Lung microvascular endothelial cell (primary cell): Measurements from ENCODE around the gene TAS1R2. TPM values are rescaled to one million over a fixed set of nuclear protein-coding genes. Genes with fewer than 3 reads are reported as not detected.
A peak's percentile ranks its signal among the peaks of the same experiment; 100 is the strongest.

Experiments
- DNase-seq, 2 donors: peaks; one replicate each; pipeline versions ENCODE4 v3.0.0 to v3.0.0-alpha.2; 2010; ENCODE audit warnings: low read depth in 2 of 2
- total RNA-seq: library from RNA; depleted of rRNA; stranded (reverse); fragments of >200 nt; gene quantifications from 2 replicates; pipeline ENCODE4 v1.2.1, GENCODE V29; 2014

TAS1R2 gene
- total RNA-seq, 1 donor from 2014 or later = not detected

GRCh38 chr1:18823438-18823837 lies 36.0 kb downstream of the TAS1R2 start:
- no peak for DNase-seq

- DNase-seq = peak; percentile 67 to 75
Observed at GRCh38 chr1:18820791-18821641, 38.4 kb downstream of the TAS1R2 start.

DNA sequence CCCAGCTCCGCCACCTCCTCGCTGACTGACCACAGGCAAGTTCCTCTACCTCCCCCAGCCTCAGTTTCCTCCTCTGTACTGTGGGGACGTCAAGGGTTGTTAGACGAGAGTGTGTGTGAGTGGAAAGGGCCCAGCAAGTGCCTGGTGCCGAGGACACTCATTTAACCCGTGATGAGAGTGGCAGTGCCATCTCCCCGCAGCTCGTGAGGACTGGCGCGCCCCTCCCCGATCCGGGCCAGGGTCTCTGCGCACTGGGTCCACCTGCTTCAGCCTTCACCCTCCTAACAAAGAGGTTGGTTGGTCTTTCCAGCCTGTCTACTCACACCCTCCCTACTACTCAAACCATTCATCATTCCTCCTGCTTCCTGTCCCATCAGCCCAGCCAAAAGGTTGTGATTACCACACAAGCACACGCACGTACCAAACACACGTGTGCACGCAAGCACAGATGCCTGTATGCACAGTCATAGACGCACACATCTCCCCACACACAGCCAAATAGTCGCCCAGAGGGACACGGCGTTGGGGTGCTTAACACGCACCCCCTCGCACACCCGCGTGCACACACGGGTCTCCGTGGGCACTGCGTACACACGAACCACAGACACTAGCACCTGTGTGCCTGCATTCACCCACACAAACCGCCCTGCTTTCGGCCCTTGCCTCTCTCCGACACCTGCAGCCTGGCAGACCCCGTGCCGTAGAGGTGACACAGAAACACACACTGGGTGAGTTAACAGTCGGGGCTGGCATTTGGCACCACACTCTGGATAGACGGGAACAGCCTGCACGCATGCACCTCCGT lies 39.3 kb downstream of the TAS1R2 start:
- no peak for DNase-seq

DNA sequence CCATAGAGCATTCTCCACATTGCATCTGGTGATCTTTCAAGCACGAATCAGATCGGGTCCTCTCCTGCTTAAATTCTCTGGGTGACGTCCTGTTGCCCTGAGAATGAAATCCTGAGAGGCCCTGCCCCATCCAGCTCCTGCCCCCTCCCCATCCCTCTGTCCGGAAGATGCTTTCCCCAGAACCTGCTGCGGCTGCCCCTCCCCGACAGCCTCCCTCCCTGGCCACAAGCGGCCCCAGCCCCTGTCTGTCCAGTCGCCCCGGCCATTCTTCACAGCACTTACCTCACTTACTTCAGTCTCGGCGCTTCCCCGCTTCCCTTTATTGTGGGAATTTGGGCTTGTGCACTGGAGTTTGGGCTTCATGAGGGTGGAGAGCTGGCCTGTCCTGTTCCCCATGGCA lies 40.3 kb downstream of the TAS1R2 start:
- no peak for DNase-seq

DNA sequence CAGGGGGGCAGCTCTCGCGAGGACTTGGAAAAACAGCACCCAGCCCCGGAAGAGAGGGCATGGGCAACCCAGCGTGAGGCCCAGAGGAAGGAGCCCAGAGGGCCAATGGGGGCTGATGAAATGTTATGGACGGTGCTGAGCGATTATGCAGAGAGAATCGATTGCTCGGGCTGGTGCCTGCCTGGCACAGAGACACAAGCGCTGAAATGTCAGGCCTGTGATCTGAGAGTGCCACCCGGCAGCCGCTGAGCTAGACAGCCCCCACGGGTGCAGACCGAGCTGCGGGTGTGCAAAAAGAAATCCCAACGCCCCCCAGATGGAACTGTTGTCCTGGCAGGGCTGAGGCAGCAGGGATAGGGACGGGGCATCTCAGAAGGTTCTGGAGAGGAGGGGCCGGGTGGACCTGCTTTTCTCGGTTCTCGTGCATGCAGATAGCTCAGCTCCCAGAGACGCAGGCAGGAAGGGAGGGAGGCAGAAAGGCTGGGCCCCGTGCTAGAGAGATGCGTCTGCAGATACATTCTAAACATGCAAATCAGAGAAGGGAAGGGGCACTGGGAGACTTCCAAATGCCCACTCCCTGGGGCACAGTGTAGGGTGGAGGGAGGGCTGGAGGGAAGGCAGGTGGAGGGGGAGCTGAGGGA lies 41.5 kb downstream of the TAS1R2 start:
- no peak for DNase-seq

GRCh38 chr1:18817316-18817715 lies 42.1 kb downstream of the TAS1R2 start:
- DNase-seq = no peak

DNA sequence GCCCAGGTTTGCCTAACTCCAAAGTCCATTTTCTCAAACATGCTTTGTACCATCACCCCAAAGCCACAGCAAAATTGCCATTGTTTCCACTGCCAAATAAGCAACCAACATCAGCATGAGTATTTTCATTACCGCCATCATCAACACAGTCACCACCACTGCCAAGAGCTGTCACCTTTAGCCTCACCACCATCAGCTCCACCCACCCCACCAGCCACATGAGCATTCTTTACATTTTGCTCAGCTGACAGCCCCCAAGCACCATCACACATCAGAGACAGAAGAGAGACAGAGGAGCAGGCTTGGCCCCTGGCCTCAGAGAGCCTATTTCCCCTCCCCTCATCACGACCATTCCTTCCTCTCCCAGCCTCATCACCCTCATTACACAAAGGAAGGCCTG lies 42.7 kb downstream of the TAS1R2 start:
- peak in 1 of 2 donors; percentile 6 for DNase-seq

GRCh38 chr1:18814874-18815531 lies 44.5 kb downstream of the TAS1R2 start:
- DNase-seq = no peak

DNA sequence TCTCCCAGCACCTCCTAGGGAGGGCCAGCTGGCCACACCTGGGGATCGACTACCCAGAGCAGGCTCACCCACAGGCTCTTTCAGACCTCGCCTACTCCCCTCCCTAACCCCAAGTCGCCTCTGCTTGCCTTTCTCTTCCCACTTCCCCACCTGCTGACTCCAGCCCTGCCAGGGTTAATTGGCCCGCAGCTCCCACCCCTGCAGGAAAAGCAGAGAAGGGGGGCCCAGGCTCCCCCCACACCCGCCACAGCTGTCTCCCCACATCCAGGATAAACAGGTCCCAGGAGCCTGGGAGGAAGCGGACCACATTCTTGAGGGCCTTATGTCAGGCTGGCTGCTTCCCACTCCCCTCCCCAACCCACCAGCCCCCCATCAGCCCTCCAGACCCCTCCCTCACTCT lies 45.0 kb downstream of the TAS1R2 start:
- no peak for DNase-seq

- no peak for DNase-seq
Observed at GRCh38 chr1:18812453-18812939, 47.0 kb downstream of the TAS1R2 start.

DNA sequence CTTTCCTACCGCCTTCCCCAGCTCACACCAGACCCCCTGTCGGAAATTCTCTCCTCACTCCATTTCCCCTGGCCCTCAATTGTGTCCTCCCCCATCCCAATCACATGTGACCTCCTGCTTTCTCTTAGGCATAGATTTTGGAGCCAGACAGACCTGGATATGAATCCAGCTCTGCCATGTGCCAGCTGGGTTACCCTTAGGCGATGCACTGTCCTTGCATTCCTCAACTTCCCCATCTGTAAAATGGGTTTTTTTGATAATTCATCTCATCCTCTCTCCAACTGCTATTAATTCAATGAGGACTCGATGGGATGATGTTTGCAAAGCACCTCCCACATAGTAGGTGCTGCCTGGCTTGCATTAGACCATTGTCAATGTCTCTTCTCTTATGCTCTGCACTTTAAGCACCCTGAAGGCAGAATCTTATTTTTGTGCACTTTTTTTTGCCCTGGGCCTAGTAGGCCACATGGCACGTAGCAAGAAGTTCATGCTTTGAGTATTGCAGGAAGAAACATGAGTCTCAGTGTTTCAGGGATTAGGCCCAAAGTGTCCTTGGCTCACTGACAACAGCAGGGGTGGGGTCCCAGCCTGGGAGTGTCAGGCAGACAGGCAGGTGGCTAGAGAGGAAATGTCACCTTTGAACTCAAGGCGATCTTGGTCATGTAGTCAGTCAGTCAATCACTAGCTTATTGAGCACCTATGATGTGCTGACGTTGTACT lies 47.6 kb downstream of the TAS1R2 start:
- DNase-seq = no peak

DNA sequence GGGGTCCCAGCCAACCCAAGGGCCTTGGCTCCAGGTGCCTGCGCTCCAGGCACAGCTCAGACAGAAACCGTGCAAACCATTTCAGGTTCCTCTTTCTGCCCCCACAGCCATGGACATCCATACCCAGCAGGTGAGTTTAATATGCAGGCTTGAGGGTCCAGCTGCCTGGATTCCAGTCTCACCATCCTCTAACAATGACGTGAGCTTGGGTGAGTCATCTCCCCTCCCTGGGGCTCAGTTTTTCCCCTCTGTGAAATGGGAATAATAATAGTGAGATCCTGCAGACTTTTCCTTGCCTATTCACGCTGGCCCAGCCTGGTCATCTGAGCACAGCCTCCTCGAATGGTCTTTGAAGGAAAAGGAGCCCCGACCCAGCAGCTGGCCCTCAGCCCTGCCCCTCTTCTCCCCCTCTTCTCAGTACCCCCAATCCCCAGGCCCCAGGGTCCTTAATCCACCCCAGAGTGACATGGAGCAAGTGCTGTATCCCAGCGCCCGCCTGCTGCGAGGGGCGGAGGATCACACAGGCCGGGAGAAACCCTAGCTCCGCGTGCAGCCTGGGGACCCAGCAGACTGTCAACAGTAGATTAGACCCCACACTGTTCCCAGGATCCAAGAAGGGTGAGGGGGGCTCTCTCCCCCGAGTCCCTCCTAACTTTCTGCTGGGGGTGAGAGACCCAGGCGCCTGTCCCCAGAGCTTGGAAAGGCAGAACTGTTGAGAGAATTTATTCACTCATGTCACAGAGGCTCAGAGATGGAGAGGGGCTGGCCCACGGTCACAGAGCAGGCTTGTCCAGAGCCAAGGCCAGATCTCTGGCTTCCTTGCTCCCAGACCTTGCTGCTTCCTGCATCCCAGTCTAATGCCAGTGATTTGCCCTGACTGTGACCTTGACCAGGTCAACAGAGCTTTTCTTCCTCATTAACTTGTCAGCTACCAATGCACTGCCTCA lies 49.2 kb downstream of the TAS1R2 start:
- no peak for DNase-seq

GRCh38 chr1:18808550-18808949 lies 50.9 kb downstream of the TAS1R2 start:
- DNase-seq = no peak

- DNase-seq = no peak
Observed at GRCh38 chr1:18807334-18808063, 52.0 kb downstream of the TAS1R2 start.

- no peak for DNase-seq
Observed at GRCh38 chr1:18805925-18806849, 53.3 kb downstream of the TAS1R2 start.

- DNase-seq = no peak
Observed at GRCh38 chr1:18805150-18805879, 54.1 kb downstream of the TAS1R2 start.

- no peak for DNase-seq
Observed at GRCh38 chr1:18803851-18804250, 55.6 kb downstream of the TAS1R2 start.
